Tibial nerve (tissue), 4 donors: Measurements from ENCODE around the gene ATP8A1.

Source experiments
- EP300 ChIP-seq, 2 donors: sonication (generic); formaldehyde crosslinking; IDR thresholded peaks; one replicate each; pipeline ENCODE4 v1.6.1; 2017; ENCODE audit warnings: antibody characterized with exemption in 2 of 2, mild to moderate bottlenecking in 1 of 2
- POLR2A ChIP-seq, 2 donors: fragments of 450-650 bp; IDR thresholded peaks; one replicate each; pipeline ENCODE4 v1.6.1; 2017; ENCODE audit warnings: antibody characterized with exemption in 2 of 2, mild to moderate bottlenecking in 2 of 2, moderate library complexity in 2 of 2
- TF ChIP-seq, protein P1 (sequence below), 5 experiments: fragments of 200-600 bp in 3 of 5; fragments of 450-650 bp in 2 of 5; sonication (generic) in 3 of 5; IDR thresholded peaks; one replicate each; pipeline ENCODE4 v1.5.1; 2016 to 2019; ENCODE audit warnings: antibody characterized with exemption in 5 of 5, mild to moderate bottlenecking in 3 of 5, moderate library complexity in 2 of 5

DNA sequence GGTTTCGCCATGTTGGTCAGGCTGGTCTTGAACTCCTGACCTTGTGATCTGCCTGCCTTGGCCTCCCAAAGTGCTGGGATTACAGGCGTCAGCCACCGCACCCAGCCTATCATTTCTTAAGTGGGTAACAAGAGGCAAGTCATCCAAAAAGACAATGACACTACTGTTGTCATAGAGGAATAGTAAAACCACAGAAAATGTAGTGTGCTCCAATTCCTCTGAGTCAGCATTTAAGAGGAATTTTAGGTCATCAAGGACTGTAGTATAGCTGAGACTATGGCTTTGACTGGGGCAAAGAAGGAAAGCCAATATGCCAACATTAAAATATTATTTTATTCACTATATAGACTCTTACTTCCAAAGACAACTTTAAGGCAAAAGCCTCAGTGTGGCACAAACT lies 48.4 kb downstream of the ATP8A1 start:
- TF ChIP-seq, protein P1, sequence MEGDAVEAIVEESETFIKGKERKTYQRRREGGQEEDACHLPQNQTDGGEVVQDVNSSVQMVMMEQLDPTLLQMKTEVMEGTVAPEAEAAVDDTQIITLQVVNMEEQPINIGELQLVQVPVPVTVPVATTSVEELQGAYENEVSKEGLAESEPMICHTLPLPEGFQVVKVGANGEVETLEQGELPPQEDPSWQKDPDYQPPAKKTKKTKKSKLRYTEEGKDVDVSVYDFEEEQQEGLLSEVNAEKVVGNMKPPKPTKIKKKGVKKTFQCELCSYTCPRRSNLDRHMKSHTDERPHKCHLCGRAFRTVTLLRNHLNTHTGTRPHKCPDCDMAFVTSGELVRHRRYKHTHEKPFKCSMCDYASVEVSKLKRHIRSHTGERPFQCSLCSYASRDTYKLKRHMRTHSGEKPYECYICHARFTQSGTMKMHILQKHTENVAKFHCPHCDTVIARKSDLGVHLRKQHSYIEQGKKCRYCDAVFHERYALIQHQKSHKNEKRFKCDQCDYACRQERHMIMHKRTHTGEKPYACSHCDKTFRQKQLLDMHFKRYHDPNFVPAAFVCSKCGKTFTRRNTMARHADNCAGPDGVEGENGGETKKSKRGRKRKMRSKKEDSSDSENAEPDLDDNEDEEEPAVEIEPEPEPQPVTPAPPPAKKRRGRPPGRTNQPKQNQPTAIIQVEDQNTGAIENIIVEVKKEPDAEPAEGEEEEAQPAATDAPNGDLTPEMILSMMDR (IDR thresholded peaks at IDR 0.05): no peak
- TF ChIP-seq POLR2A (IDR thresholded peaks at IDR 0.05): no peak
- no peak for TF ChIP-seq EP300 (IDR thresholded peaks at IDR 0.05)
